VCaP (cell line): ENCODE measurements around the gene UBR2.
"Not testable (repeated sequence)": the region's sequence is repeated elsewhere in the genome, so short reads cannot be mapped to it uniquely, and the experiment has no call there.

Experiments
- H3K27ac ChIP-seq: fragments of 450-650 bp; 2 replicates; pipeline ENCODE4 v1.5.1; 2017
- CTCF ChIP-seq: fragments of 450-650 bp; conservative IDR thresholded peaks from 2 replicates; pipeline ENCODE4 v1.5.1; 2017; ENCODE audit warnings: mild to moderate bottlenecking, moderate library complexity

UBR2 gene

DNA sequence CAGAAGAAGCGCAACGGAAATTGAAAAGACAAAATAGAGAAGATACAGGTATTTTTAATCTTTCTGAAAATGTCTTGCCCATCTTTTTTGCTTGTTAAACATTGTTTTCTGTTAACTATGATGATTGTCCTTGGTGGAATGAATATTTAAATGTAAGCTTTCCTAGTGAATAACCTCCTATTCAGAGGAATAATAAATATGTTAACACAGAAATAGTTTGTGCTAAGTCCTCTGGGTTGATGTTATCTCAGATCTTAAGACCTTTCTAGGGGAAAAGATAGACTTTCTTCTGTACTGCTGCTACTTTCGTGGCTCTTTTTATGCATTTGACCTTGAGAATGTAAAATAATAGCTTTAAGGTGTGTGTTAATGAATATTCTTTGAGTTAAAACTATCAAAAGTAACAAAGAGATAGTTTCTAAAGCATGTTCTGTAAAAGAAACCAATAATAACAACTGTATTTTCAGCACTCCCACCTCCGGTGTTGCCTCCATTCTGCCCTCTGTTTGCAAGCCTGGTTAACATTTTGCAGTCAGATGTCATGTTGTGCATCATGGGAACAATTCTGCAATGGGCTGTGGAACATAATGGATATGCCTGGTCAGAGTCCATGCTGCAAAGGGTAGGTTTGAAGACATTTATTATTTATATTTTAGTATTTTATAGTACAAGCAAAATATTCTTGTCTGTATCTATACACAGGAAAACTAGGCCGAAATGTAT, 88.4 kb downstream of the UBR2 start:
- no peak overlapping the region for H3K27ac ChIP-seq
- TF ChIP-seq CTCF, result no peak

GRCh38 chr6:42653851-42654250, 90.0 kb downstream of the UBR2 start:
- TF ChIP-seq CTCF, result no peak
- H3K27ac ChIP-seq, result no peak overlapping the region

DNA sequence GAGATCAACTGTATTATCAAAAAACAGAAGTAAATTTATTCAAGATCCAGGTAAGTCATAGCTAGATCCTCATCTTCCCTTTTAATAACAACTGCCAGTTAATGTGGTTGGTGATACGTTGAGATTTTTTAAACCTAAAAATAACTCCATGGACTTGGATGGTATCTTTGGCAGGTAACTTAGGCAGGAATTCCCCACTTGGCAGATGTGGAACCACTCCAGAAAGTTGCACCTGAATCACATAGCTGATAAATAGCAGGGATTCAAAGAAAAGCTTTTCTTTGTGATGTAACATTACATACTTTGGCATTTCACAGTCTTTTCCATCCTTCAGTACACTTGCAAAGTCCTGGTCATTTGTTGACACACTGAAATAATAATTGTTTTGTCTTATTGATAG, 96.0 kb downstream of the UBR2 start:
- H3K27ac ChIP-seq, result no peak overlapping the region
- TF ChIP-seq CTCF, result no peak

- no peak overlapping the region for H3K27ac ChIP-seq
- TF ChIP-seq CTCF, result peak; percentile 88
These were observed 97.8 kb downstream of the UBR2 start for GRCh38 chr6:42661540-42662153.

- TF ChIP-seq CTCF, result no peak
- no peak overlapping the region for H3K27ac ChIP-seq
These were observed 100.9 kb downstream of the UBR2 start for GRCh38 chr6:42664718-42665117.

DNA sequence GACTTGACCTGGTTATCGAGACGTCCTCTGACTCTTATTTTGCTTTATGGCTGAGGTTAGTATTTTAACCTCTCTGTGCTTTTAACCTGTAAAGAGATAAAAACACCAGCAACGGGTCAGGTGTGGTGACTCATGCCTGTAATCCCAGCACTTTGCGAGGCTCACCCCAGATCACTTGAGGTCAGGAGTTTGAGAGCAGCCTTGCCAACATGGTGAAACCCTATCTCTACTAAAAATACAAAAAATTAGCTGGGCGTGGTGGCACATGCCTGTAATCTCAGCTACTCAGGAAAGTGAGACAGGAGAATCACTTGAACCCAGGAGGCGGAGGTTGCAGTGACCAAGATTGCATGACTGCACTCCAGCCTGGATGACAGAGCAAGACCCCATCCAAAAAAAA, 110.5 kb downstream of the UBR2 start:
- H3K27ac ChIP-seq, result not testable (repeated sequence)

DNA sequence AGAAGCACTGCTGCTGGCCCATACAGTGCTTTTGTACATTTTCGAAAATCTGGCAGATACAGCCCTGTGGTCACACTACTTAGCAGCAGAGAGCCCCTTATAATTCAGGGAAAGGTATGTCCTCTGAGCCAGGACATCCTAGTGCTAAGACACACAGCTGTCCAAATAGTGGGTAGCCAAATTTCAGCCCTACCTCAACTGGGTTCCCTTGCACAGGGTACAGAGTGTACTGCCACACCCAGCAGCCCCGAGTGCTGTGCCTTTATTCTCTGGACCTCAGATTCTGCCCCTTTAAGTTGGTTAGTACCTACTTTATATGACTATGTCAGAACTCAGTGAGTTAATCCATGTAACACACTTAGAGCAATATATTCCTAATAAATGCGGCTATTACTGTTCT, 111.0 kb downstream of the UBR2 start:
- no peak overlapping the region for H3K27ac ChIP-seq
- TF ChIP-seq CTCF, result no peak

DNA sequence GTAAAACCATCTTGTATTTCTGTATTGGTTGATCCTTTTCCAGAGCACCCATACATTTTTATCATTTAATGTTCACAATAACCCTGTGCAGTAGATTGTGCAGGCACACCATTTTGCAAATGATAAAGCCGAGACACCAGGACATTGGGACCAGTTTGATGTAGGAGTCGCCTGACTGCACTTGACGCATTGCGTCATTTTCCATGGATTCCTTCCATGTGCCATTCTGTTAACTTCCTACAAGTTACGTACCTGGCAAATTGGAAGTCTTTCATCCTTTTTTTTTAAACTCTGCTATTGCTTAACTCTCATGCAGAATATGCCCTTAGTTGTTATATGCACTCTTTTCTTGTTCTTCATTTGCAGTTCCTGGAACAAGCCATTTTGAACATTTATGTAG, 115.5 kb downstream of the UBR2 start:
- no peak overlapping the region for H3K27ac ChIP-seq
- no peak for TF ChIP-seq CTCF
